K562 (cell line): Measurements from ENCODE around the gene CDKL4. TPM values are rescaled to one million over a fixed set of nuclear protein-coding genes. Genes with fewer than 3 reads are reported as not detected.
"Not testable (repeated sequence)": the region's sequence is repeated elsewhere in the genome, so short reads cannot be mapped to it uniquely, and the experiment has no call there.

Source experiments
- ATAC-seq: fragments of 200-7000 bp; cut with Tn5 transposase; 3 replicates; pipeline ENCODE4 v1.9.1; 2020; ENCODE audit warnings: moderate library complexity
- BruUV-seq: library from RNA; stranded (reverse); fragments of 400-500 nt; replicated peaks from 2 replicates; lab custom pipeline; 2021; lab: Mats Ljungman, UMichigan
- CTCF ChIA-PET: fragments of 300-600 bp; formaldehyde crosslinking; extraction: SDS; loops from one replicate; lab custom pipeline; 2021; ENCODE audit warnings: low intra/inter-chr PET ratio; lab: Yijun Ruan, JAX
- POLR2A ChIA-PET: fragments of 300-600, 350-650 bp; sonication (Branson Sonifier 250); formaldehyde crosslinking; extraction: SDS; loops from one replicate; lab custom pipeline; 2021; ENCODE audit warnings: antibody characterized with exemption, inconsistent platforms; lab: Yijun Ruan, JAX
- DNase-seq, 4 experiments: peaks; one replicate each; pipeline versions ENCODE4 v3.0.0 to v3.0.0-alpha.2; 2011 to 2018; ENCODE audit warnings: low spot score in 3 of 4, mixed read lengths in 3 of 4; ENCODE audit errors: extremely low read depth in 1 of 4
- FAIRE-seq: peaks from 2 replicates; lab custom pipeline; 2011; peaks lifted over from hg19 to GRCh38; lab: Jason Lieb, UNC
- H2AFZ ChIP-seq: 2 replicates; pipeline ENCODE4 v1.6.0; 2011; ENCODE audit warnings: low read depth, low read length, control low read depth, inconsistent platforms
- H3K27ac ChIP-seq: fragments of 200-600 bp; 3 replicates; pipeline ENCODE4 v1.8.0; 2011; ENCODE audit warnings: low read depth, mild to moderate bottlenecking, control low read depth, inconsistent platforms, low read length, moderate library complexity, mixed read lengths; ENCODE audit errors: extremely low read depth
- H3K27me3 ChIP-seq, 2 experiments: fragments of 300-600 bp in 1 of 2; 2 replicates in 1 of 2; 3 replicates in 1 of 2; pipeline versions ENCODE4 v1.6.0 to v1.8.0; 2011; ENCODE audit warnings: inconsistent platforms in 2 of 2, low read length in 2 of 2, mild to moderate bottlenecking in 1 of 2, mixed read lengths in 1 of 2, moderate library complexity in 1 of 2; ENCODE audit not compliant: control insufficient read depth in 2 of 2, insufficient read depth in 2 of 2
- H3K36me3 ChIP-seq: fragments of 300-600 bp; 3 replicates; pipeline ENCODE4 v1.8.0; 2011; ENCODE audit warnings: mild to moderate bottlenecking, low read length, inconsistent platforms; ENCODE audit not compliant: control insufficient read depth, insufficient read depth
- H3K4me1 ChIP-seq, 2 experiments: fragments of 200-600 bp in 1 of 2; replicated peaks in 1 of 2; 2 replicates in 1 of 2; 3 replicates in 1 of 2; pipeline versions ENCODE4 v1.5.1 to v1.8.0; 2011; ENCODE audit warnings: inconsistent platforms in 2 of 2, low read length in 2 of 2, mild to moderate bottlenecking in 1 of 2, mixed read lengths in 1 of 2, moderate library complexity in 1 of 2; ENCODE audit not compliant: control insufficient read depth in 2 of 2, insufficient read depth in 2 of 2
- H3K4me2 ChIP-seq: 2 replicates; pipeline ENCODE4 v1.6.1; 2011; ENCODE audit warnings: low read length, control low read depth, inconsistent platforms, mixed read lengths; ENCODE audit not compliant: insufficient read depth
- H3K4me3 ChIP-seq: fragments of 200-600 bp; sonication (generic), shearing (Covaris generic); 2 replicates; pipeline ENCODE4 v1.5.1; 2016; ENCODE audit warnings: control low read depth, inconsistent platforms
- H3K79me2 ChIP-seq: fragments of 200-600 bp; 3 replicates; pipeline ENCODE4 v1.8.0; 2011; ENCODE audit warnings: low read length, inconsistent platforms; ENCODE audit not compliant: control insufficient read depth, insufficient read depth
- H3K9ac ChIP-seq, 2 experiments: 2 replicates each; pipeline versions ENCODE4 v1.6.0 to v1.6.1; 2011; ENCODE audit warnings: low read depth in 2 of 2, low read length in 2 of 2, control low read depth in 1 of 2, inconsistent platforms in 1 of 2, mild to moderate bottlenecking in 1 of 2, mixed read lengths in 1 of 2; ENCODE audit not compliant: insufficient read depth in 1 of 2
- H3K9me1 ChIP-seq: one replicate; pipeline ENCODE4 v1.6.0; 2011; ENCODE audit warnings: inconsistent platforms, mild to moderate bottlenecking, low read length, moderate library complexity; ENCODE audit not compliant: control insufficient read depth, insufficient read depth
- H3K9me3 ChIP-seq: replicated peaks from 2 replicates; pipeline ENCODE4 v1.5.1; 2011; ENCODE audit warnings: low read depth, low read length, inconsistent platforms; ENCODE audit not compliant: control insufficient read depth, insufficient read depth
- H4K20me1 ChIP-seq: replicated peaks from 2 replicates; pipeline ENCODE4 v1.6.1; 2011; ENCODE audit warnings: low read length, inconsistent platforms, mixed read lengths; ENCODE audit not compliant: control insufficient read depth, insufficient read depth
- SRSF3 ChIP-seq: fragments of 200-400 bp; formaldehyde crosslinking; IDR thresholded peaks from 2 replicates; pipeline ENCODE4 v1.6.1; 2016; ENCODE audit warnings: mild to moderate bottlenecking, low read length, moderate library complexity; ENCODE audit not compliant: insufficient read depth
- THRB ChIP-seq: fragments of 450-650 bp; formaldehyde crosslinking; conservative IDR thresholded peaks from 2 replicates; pipeline ENCODE4 v1.4.0; 2022; ENCODE audit warnings: mild to moderate bottlenecking, missing genetic modification characterization
- ZNF609 ChIP-seq: sonication (generic); formaldehyde crosslinking; IDR thresholded peaks from 2 replicates; pipeline ENCODE4 v1.8.1; 2023; ENCODE audit warnings: missing genetic modification reagents, mild to moderate bottlenecking, borderline replicate concordance
- ZNF785 ChIP-seq: fragments of 250-450 bp; sonication (Bioruptor Pico); IDR thresholded peaks from 2 replicates; pipeline ENCODE4 v1.4.0; 2020; ENCODE audit warnings: mild to moderate bottlenecking
- WGBS: fragments of 100-300 bp; shearing (Covaris generic); methylation state at CpG from one replicate; pipeline ENCODE4 v1.1.6; 2016; ENCODE audit warnings: low coverage, mixed read lengths; ENCODE audit not compliant: insufficient coverage; ENCODE audit errors: missing lambda C conversion rate; 5-methylcytosine and 5-hydroxymethylcytosine counted together
- in situ Hi-C: fragments of 300-500 bp; cut with MboI; formaldehyde crosslinking; loops from 4 replicates; pipeline ENCODE4 v1.15.0; 2018; ENCODE audit warnings: inconsistent platforms, mixed read lengths
- intact Hi-C: fragments of 100-400 bp; cut with micrococcal nuclease; formaldehyde crosslinking; loops from 2 replicates; pipeline ENCODE4 v1.14.2; 2022
- polyA plus RNA-seq, 8 experiments: library from polyadenylated mRNA; depleted of rRNA in 4 of 8; stranded (reverse) in 5 of 8; unstranded in 3 of 8; fragments of >200 nt; fragmentation: Nextera tagmentation in 2 of 8; fragmentation: Illumina TruSeq in 1 of 8; extraction: Ambion mirVana in 2 of 8; extraction: Trizol in 1 of 8; gene quantifications; 2 replicates each; pipeline versions ENCODE4 v1.2.1 to v1.2.3, GENCODE V29; 2011 to 2014; ENCODE audit warnings: inconsistent platforms in 1 of 8, missing spikeins in 1 of 8
- total RNA-seq, 7 experiments: library from RNA; depleted of rRNA in 6 of 7; stranded (reverse); fragments of >200 nt in 6 of 7; fragmentation: Illumina TruSeq in 2 of 7; extraction: Trizol in 2 of 7; gene quantifications; 2 replicates each; pipeline versions ENCODE4 v1.2.1 to v1.2.3, GENCODE V29; 2011 to 2021; ENCODE audit warnings: low replicate concordance in 1 of 7

Gene CDKL4
- total and polyA plus RNA-seq, 9 of the 15 experiments (the other 6 are each of a cell fraction or from before 2014, with no cell fraction given): not detected

GRCh38 chr2:39244241-39244862, 582 bp upstream of the CDKL4 start:
- H2AFZ ChIP-seq, BruUV-seq, CTCF ChIA-PET, H3K4me2 ChIP-seq, H3K9me1 ChIP-seq, H3K36me3 ChIP-seq, ATAC-seq, DNase-seq, H3K27ac ChIP-seq, intact Hi-C loops, H3K79me2 ChIP-seq, H3K4me1 ChIP-seq, FAIRE-seq, H3K27me3 ChIP-seq, H4K20me1 ChIP-seq, H3K9me3 ChIP-seq, H3K4me3 ChIP-seq, H3K9ac ChIP-seq: not testable (repeated sequence)
- POLR2A ChIA-PET: interaction anchor here (2.2 kb wide), 1 partner anchor 11 kb away, joined by 4 read pairs; no protein-coding TSS in a partner anchor
- in situ Hi-C loops: loop anchor here (25.0 kb wide), 1 partner anchor 307 kb away; no protein-coding TSS in a partner anchor
- WGBS: 87% methylated on average over 15 of the region's 39 CpGs

GRCh38 chr2:39241588-39241987, 2.2 kb downstream of the CDKL4 start:
- TF ChIP-seq SRSF3: no peak
- TF ChIP-seq ZNF609 (CRISPR knock-in tag): no peak
- no peak for TF ChIP-seq ZNF785 (CRISPR knock-in tag)
- TF ChIP-seq THRB (CRISPR knock-in tag): no peak
- ChIA-PET POLR2A (no interaction called here), CTCF (no interaction called here)
- ATAC-seq (no peak), FAIRE-seq (no peak), DNase-seq (no peak)
- Histone ChIP-seq H3K4me1 (no peaks in the 10 kb centered on the region), H4K20me1 (no peaks in the 10 kb centered on the region), H3K9ac (no peak overlapping the region), H3K27me3 (no peaks in the 10 kb centered on the region), H2AFZ (no peak overlapping the region), H3K36me3 (no peaks in the 10 kb centered on the region), H3K9me3 (no peaks in the 10 kb centered on the region; the same call in 1 of the 2 replicates), H3K9me1 (no peaks in the 10 kb centered on the region), H3K79me2 (no peaks in the 10 kb centered on the region), H3K4me2 (no peak overlapping the region), H3K4me3 (no peak overlapping the region), H3K27ac (no peak overlapping the region)
- no TSS peak for BruUV-seq
- 43% methylated on average over 4 of the region's 4 CpGs for WGBS
- in situ Hi-C loops: loop anchor here (25.0 kb wide), 1 partner anchor 304 kb away; no protein-coding TSS in a partner anchor
- intact Hi-C loops: no loop called here
